ENCODE measurements around the gene NUDCD3. TPM values are rescaled to one million over a fixed set of nuclear protein-coding genes. Genes with fewer than 3 reads are reported as not detected.

Gene NUDCD3
- total RNA-seq, 1 experiment from 2014 or later: 71.9 TPM

DNA sequence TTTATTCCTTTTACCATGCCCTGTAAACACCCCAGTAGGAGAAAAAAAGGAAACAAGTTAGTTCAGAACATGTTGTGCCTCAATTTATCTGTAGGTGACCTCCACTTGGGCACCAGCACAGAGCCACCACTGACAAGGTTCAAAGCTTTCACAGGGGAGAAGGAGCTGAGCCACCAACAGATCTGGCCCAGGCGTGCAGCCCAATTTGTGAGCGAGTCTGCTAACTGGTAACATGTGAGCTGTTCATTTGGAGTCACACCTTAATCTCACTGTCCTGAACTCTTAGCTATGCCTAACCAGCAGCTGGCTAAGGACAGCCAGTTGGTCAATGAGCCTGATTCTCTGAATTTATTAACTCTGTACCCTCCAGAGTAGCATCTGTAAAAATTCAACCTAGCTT, 86.7 kb downstream of the NUDCD3 start:
- no peak overlapping the region for H4K5ac ChIP-seq (ENCODE audit: insufficient read length, low read depth, low read length)
- H3K79me2 ChIP-seq (ENCODE audit: insufficient read depth, low read length): peaks cover 2% of the 10 kb centered on the region; the same call in 1 of the 2 replicates
- no CpG with 5 or more reads among the region's 2 CpGs for WGBS (ENCODE audit: extremely low coverage, insufficient read length, low lambda C conversion rate)
- no peak overlapping the region for H3K18ac ChIP-seq (ENCODE audit: insufficient read length, low read depth, low read length)
- no peak overlapping the region for H2BK120ac ChIP-seq (ENCODE audit: low read depth, low read length, poor library complexity, severe bottlenecking)
- no peak overlapping the region for H3K23ac ChIP-seq (ENCODE audit: insufficient read length, low read depth, low read length)
- H2AFZ ChIP-seq (ENCODE audit: low read length): no peak overlapping the region
- no peak overlapping the region for H3K4me3 Mint-ChIP-seq
- H2AK5ac ChIP-seq (ENCODE audit: insufficient read length, low read length): no peak overlapping the region
- H3K36me3 Mint-ChIP-seq (ENCODE audit: insufficient read depth in 1 of 3, low read depth in 3 of 3): peaks cover 10 to 18% (median 15%) of the 10 kb centered on the region in 3 experiments; a peak in 6 of 7 replicates
- H3T11ph ChIP-seq (ENCODE audit: low read length): no peak overlapping the region
- no peak overlapping the region for H2BK5ac ChIP-seq (ENCODE audit: insufficient read length, low read length)
- no peak overlapping the region for H2BK12ac ChIP-seq (ENCODE audit: insufficient read length, low read depth, low read length)
- H4K20me1 ChIP-seq (ENCODE audit: control insufficient read depth, insufficient read depth, insufficient read length): no peaks in the 10 kb centered on the region
- no peaks in the 10 kb centered on the region for H3K9me3 Mint-ChIP-seq
- no peak overlapping the region for H3K9ac ChIP-seq (ENCODE audit: extremely low read depth, insufficient read length, low read length)
- H3K4me1 ChIP-seq (ENCODE audit: insufficient read depth, low read length): peaks cover 4% of the 10 kb centered on the region; the same call in 1 of the 2 replicates
- no peak overlapping the region for H3K56ac ChIP-seq (ENCODE audit: insufficient read length, low read depth, low read length)
- H3K14ac ChIP-seq (ENCODE audit: insufficient read depth, low read length): no peak overlapping the region
- H4K8ac ChIP-seq (replicated peaks; ENCODE audit: insufficient read length, low read depth, low read length): no peak overlapping the region
- TF ChIP-seq CTCF (conservative IDR thresholded peaks at IDR 0.05): no peak
- H3K4me2 ChIP-seq (ENCODE audit: insufficient read depth, insufficient read length, low read length): no peak overlapping the region
- no peak overlapping the region for H2BK15ac ChIP-seq (ENCODE audit: low read depth, low read length)
- no peaks in the 10 kb centered on the region for H3K9me3 ChIP-seq (ENCODE audit: control insufficient read depth, low read depth, low read length)
- H3K27me3 ChIP-seq (ENCODE audit: insufficient read depth, low read length): no peaks in the 10 kb centered on the region
- H3K4me1 Mint-ChIP-seq: peaks cover 15 to 21% of the 10 kb centered on the region in 2 experiments
- no peaks in the 10 kb centered on the region for H3K23me2 ChIP-seq (ENCODE audit: insufficient read length, low read depth, low read length, poor library complexity, severe bottlenecking)
- no peak overlapping the region for H3K4ac ChIP-seq (ENCODE audit: low read depth, low read length)
- peaks cover 3% of the 10 kb centered on the region for H3K79me1 ChIP-seq (ENCODE audit: insufficient read depth, low read depth, low read length, poor library complexity, severe bottlenecking)
- H3K27ac Mint-ChIP-seq: no peak overlapping the region
- DNase-seq: peak; percentile 4
- no peak overlapping the region for H2BK20ac ChIP-seq (ENCODE audit: low read depth, low read length, poor library complexity, severe bottlenecking)
- no peak overlapping the region for H3K27ac ChIP-seq (ENCODE audit: insufficient read length, low read depth, low read length)
- no peaks in the 10 kb centered on the region for H3K27me3 Mint-ChIP-seq (ENCODE audit: low read depth)
- H4K91ac ChIP-seq (ENCODE audit: insufficient read length, low read depth, low read length): no peak overlapping the region

All from H9 (cell line).